Lower leg skin (tissue), 4 donors: Measurements from ENCODE around the gene PFDN2. TPM values are rescaled to one million over a fixed set of nuclear protein-coding genes. Genes with fewer than 3 reads are reported as not detected.

ENCODE experiments used
- DNase-seq, 2 donors: peaks; one replicate each; pipeline ENCODE4 v3.0.0-alpha.2; 2019; ENCODE audit warnings: low spot score in 2 of 2
- H3K4me3 ChIP-seq: fragments of 200-600 bp; sonication (generic); 2 replicates; pipeline ENCODE4 v1.5.1; 2017; ENCODE audit warnings: mild to moderate bottlenecking, low read depth; ENCODE audit not compliant: poor library complexity, severe bottlenecking
- CTCF ChIP-seq, 3 donors: fragments of 450-650 bp; IDR thresholded peaks; one replicate each; pipeline ENCODE4 v1.5.1; 2016; ENCODE audit warnings: antibody characterized with exemption in 3 of 3, mild to moderate bottlenecking in 3 of 3, moderate library complexity in 2 of 3
- POLR2A ChIP-seq, 2 donors: fragments of 450-650 bp; IDR thresholded peaks; one replicate each; pipeline ENCODE4 v1.6.1; 2016 to 2017; ENCODE audit warnings: antibody characterized with exemption in 2 of 2, mild to moderate bottlenecking in 1 of 2, moderate library complexity in 1 of 2
- WGBS, 2 donors: methylation state at CpG; one replicate each; pipeline ENCODE4 v1.1.5; 2018; 5-methylcytosine and 5-hydroxymethylcytosine counted together
- intact Hi-C: fragments of 100-400 bp; cut with DNase I; formaldehyde crosslinking; loops from one replicate; pipeline ENCODE4 v1.15.0; 2023; ENCODE audit warnings: low total_unique reads
- total RNA-seq, 4 donors: library from RNA; depleted of rRNA; stranded (reverse); fragments of >200 nt; gene quantifications; one replicate each; pipeline ENCODE4 v1.1.0, GENCODE V29; 2016

PFDN2 gene
- total RNA-seq, 4 donors from 2014 or later: 19.3 to 24.7 (median 22.4) TPM

DNA sequence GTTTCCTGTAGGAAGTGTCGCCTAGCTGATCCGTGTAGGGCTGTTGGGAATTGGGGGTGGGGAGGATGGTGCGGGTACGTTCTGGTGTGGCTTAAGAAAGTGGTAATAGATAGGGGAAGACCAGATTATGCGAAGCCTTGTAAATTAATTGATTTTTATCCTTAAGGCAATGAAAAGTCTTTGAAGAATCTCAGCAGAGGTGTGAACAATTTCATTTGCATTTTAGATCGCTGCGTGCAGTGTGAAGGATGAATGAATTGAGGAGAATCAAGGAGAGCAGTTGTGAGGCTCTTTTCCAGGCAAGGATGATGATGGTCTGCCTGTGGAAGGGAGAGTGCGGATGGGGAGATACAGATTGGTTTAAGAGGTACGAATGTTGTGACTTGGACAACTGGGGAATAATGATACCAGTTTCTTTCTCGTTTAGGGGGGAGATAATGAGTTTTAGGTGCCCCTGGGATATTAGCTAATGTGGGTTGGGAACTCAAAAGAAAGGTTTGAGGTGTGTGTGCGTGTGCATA is 15.4 kb upstream of the PFDN2 start:
- TF ChIP-seq CTCF (IDR thresholded peaks at IDR 0.05): no peak
- TF ChIP-seq POLR2A (IDR thresholded peaks at IDR 0.05): no peak
- intact Hi-C loops: no loop called here
- WGBS, 2 donors: 5 to 6% methylated on average over 11 of the region's 11 CpGs
- no peak for DNase-seq
- H3K4me3 ChIP-seq: peak overlapping the region; percentile 60

DNA sequence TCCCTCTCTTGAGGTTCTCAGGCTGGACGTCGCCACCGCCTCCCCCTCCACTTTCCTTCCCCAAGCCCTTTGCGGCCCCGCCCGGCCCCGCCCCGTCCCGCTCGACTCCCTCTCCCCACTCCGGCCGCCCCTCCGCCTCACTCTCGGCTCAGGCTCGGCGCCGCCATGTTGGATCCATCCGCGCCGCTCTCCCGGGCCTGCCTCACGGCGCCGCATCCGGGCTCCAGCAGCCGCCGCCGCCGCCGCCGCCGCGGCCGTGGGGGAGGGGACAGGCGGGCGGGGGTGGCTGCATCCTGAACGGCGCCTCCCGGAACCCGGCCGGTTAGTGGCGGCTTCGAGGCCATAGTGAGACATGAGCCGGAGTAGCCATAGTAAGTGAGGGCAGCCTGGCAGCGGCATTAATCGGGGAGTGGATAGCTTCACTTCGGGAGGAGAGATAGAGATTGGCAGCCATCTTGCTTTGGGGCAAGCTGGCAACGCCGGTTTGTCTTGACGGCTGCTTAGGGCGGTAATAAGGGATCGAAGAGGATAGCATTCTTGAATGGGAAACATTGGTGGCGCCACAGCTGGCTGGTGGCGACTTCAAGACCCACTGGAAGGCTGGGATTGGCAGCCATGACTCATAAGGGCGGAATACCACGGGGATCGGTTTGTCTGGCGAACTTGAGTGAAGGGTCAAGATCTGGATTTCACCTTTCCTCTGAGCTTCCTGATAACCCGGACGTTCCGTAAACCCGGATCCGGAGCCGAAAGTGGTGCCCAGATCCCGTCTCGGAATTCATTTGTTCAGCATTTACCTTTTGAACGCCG is 14.8 kb upstream of the PFDN2 start, which contains the start of gene DEDD:
DEDD (minus strand) TSS at position 258 of the 810 bp plus-strand sequence. CDS start 8,205 bp downstream, outside the sequence.
- TF ChIP-seq POLR2A (IDR thresholded peaks at IDR 0.05): no peak
- no peak for TF ChIP-seq CTCF (IDR thresholded peaks at IDR 0.05)
- peak within 1 kb of the TSS; percentile 60 for H3K4me3 ChIP-seq
- intact Hi-C loops: no loop called here
- WGBS, 2 donors: 1% methylated on average over 39 to 64 of the region's 68 CpGs
- peak; percentile 95 to 99 for DNase-seq

DNA sequence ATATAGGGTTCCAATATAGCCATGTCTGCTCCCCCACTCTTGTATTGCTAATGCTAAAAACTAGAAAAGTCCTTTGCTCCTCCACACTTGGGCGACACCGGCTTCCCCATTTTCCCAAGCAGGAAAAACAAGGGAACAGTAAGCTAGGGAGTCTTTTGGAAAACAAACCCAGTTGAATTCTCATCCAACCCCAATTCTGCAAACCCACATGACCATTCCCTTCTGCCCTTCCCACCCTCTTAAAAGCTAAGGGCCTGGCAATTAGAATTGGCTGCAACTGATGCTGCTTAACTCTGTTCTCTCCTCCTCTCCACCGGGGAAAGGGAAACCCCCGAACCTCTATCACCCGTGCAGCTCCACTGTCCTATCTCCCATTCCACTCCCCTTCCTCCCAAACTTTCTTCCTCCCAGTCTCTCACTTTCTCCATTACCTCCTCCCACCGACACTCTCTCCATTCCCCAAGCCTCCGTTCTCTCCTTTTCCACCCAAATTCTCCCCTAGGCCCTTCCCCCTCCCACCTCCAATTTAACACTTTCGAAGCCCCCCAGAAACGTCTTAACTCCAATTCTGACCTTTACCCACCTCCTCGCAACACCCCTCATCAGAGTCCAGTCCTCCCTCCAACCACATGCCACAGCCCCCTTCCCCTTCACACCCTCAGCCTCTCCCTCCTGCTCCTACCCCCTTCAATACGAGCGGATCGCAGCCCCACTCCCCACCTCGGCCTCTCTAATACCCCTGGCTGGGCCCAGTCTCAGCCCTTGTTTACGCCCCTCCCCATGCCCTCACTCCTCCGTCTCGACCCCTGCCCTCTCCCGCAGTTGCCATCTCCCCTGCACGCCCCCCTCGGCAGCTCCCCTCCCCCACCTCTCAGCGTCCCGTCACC is 13.9 kb upstream of the PFDN2 start:
- H3K4me3 ChIP-seq: peak overlapping the region; percentile 60
- intact Hi-C loops: no loop called here
- no peak for TF ChIP-seq CTCF (IDR thresholded peaks at IDR 0.05)
- TF ChIP-seq POLR2A (IDR thresholded peaks at IDR 0.05): no peak
- WGBS, 2 donors: 3% methylated on average over 22 of the region's 22 CpGs
- no peak for DNase-seq

- H3K4me3 ChIP-seq: no peak overlapping the region
- intact Hi-C loops: no loop called here
- 58 to 64% methylated on average over 1 of the region's 1 CpG for WGBS, 2 donors
- DNase-seq: no peak
- TF ChIP-seq POLR2A (IDR thresholded peaks at IDR 0.05) (no peak), CTCF (IDR thresholded peaks at IDR 0.05) (no peak)
These were observed 12.4 kb upstream of the PFDN2 start for GRCh38 chr1:161130266-161130665.

- intact Hi-C loops: no loop called here
- no peak for DNase-seq
- 92 to 95% methylated on average over 4 of the region's 4 CpGs for WGBS, 2 donors
- H3K4me3 ChIP-seq: no peak overlapping the region
- TF ChIP-seq POLR2A (IDR thresholded peaks at IDR 0.05): no peak
- TF ChIP-seq CTCF (IDR thresholded peaks at IDR 0.05): no peak
These were observed 11.0 kb upstream of the PFDN2 start for GRCh38 chr1:161128591-161129420.
